Pancreas (tissue), 10 donors: Measurements from ENCODE around the gene TEKTIP1. TPM values are rescaled to one million over a fixed set of nuclear protein-coding genes. Genes with fewer than 3 reads are reported as not detected.

ENCODE experiments used
- ATAC-seq, 4 donors: fragments of 200-7000 bp; cut with Tn5 transposase; one replicate each; pipeline versions ENCODE4 v1.8.0 to v1.9.1; 2020; ENCODE audit warnings: mild to moderate bottlenecking in 4 of 4, moderate library complexity in 4 of 4
- DNase-seq, 6 donors: peaks; one replicate each; pipeline ENCODE4 v3.0.0-alpha.2; 2020
- FAIRE-seq: peaks from 2 replicates; lab custom pipeline; 2012; peaks lifted over from hg19 to GRCh38; lab: Jason Lieb, UNC
- H3K27ac ChIP-seq, 4 donors: fragments of 200-600 bp; sonication (generic); 1 replicate in 3 of 4; 2 replicates in 1 of 4; pipeline versions ENCODE4 v1.5.0 to v1.8.0; 2020
- H3K27me3 ChIP-seq, 4 donors: fragments of 200-600 bp; one replicate each; pipeline ENCODE4 v1.8.0; 2021
- H3K36me3 ChIP-seq, 3 donors: fragments of 200-600 bp; sonication (generic) in 1 of 3; one replicate each; pipeline versions ENCODE4 v1.5.0 to v1.8.0; 2020 to 2021
- H3K4me1 ChIP-seq, 3 donors: fragments of 200-600 bp; one replicate each; pipeline ENCODE4 v1.8.0; 2021
- H3K4me3 ChIP-seq, 4 donors: fragments of 200-600 bp; sonication (generic) in 2 of 4; one replicate each; pipeline versions ENCODE4 v1.5.0 to v1.8.0; 2020 to 2021
- H3K9me3 ChIP-seq, 4 donors: fragments of 200-600 bp; one replicate each; pipeline ENCODE4 v1.8.0; 2021
- WGBS, 2 donors: extraction: QIAGEN DNeasy Blood & Tissue Kit; methylation state at CpG; one replicate each; pipeline ENCODE4 v1.1.7; 2013; 5-methylcytosine and 5-hydroxymethylcytosine counted together
- intact Hi-C, 3 donors: fragments of 100-400 bp; cut with DNase I; formaldehyde crosslinking; loops; one replicate each; pipeline versions ENCODE4 v1.11.1 to v1.14.2; 2022
- polyA plus RNA-seq, 2 donors: library from polyadenylated mRNA; stranded (reverse); fragments of 200-250 nt; gene quantifications; one replicate each; pipeline ENCODE4 v1.2.3, GENCODE V29; 2013
- total RNA-seq, 6 donors: library from RNA; stranded (reverse); fragmentation: NEBNext Ultra II Directional in 4 of 6; extraction: Animal tissue kit (Norgen Biotek cat#: 25700) in 4 of 6; gene quantifications; one replicate each; pipeline versions ENCODE4 v1.2.1 to v1.2.4, GENCODE V29; 2021 to 2023
- TF ChIP-seq, protein P1 (sequence below), 4 donors: fragments of 200-600 bp; sonication (generic) in 3 of 4; IDR thresholded peaks; one replicate each; pipeline versions ENCODE4 v1.5.0 to v1.8.0; 2021; ENCODE audit warnings: antibody characterized with exemption in 4 of 4
- donor health status: healthy with polysubstance abuse.
- donor health status: DM: no; HTN: no; CAD: no; lungs with moderate emphysema.
- donor health status: DM: no; HTN: no; CAD: no.
- donor health status: control.
- donor health status: control.
- donor health status: Bipolar disorder and iron deficiency.
- donor health status: DM: yes; HTN: yes; CAD: no.
- donor health status: DM: no; HTN: no; CAD: no.
- donor health status: DM: no; HTN: no; CAD: no.
- donor health status: DM: yes; HTN: yes; CAD: no.

Gene TEKTIP1
- total and polyA plus RNA-seq, 8 donors = 0.73 to 5.6 (median 2.3) TPM

DNA sequence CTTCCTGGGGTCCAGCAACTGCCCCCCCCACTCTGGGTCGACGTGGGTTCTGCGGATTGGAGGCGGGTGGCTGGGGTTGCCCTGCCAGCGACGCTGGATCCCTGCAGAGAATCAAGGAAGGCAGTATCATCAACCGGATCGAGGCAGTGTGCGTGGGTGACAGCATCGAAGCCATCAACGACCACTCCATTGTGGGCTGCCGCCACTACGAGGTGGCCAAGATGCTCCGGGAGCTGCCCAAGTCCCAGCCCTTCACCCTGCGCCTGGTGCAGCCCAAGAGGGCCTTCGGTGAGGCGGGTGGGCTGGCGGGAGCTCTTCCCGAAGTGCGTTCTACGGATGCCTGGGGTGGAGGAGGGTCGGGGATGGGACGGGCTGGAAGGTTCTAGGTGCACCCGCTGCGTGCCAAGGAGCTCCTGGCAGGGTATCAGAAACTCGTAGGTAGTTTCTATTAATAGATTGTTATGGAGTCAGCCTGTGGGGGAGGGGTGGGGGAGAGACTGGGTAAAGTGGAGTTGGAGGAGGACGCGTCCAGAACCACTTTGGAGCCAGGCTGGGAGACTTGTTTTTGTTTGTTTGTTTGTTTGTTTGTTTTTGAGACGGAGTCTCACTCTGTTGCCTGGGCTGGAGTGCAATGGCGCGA lies 47.9 kb downstream of the TEKTIP1 start:
- no peak overlapping the region for H3K27ac ChIP-seq
- no peak for FAIRE-seq

GRCh38 chr19:3589439-3589838 lies 50.5 kb downstream of the TEKTIP1 start:
- intact Hi-C loops = no loop called here
- FAIRE-seq = no peak
- TF ChIP-seq, protein P1, sequence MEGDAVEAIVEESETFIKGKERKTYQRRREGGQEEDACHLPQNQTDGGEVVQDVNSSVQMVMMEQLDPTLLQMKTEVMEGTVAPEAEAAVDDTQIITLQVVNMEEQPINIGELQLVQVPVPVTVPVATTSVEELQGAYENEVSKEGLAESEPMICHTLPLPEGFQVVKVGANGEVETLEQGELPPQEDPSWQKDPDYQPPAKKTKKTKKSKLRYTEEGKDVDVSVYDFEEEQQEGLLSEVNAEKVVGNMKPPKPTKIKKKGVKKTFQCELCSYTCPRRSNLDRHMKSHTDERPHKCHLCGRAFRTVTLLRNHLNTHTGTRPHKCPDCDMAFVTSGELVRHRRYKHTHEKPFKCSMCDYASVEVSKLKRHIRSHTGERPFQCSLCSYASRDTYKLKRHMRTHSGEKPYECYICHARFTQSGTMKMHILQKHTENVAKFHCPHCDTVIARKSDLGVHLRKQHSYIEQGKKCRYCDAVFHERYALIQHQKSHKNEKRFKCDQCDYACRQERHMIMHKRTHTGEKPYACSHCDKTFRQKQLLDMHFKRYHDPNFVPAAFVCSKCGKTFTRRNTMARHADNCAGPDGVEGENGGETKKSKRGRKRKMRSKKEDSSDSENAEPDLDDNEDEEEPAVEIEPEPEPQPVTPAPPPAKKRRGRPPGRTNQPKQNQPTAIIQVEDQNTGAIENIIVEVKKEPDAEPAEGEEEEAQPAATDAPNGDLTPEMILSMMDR (IDR thresholded peaks at IDR 0.05) = no peak
- Histone ChIP-seq H3K27me3 (peaks cover 0 to 8% (median 0%) of the 10 kb centered on the region in 4 donors), H3K27ac (no peak overlapping the region), H3K4me3 (no peak overlapping the region), H3K9me3 (no peaks in the 10 kb centered on the region), H3K36me3 (no peaks in the 10 kb centered on the region), H3K4me1 (no peaks in the 10 kb centered on the region)
- ATAC-seq = no peak
- DNase-seq = peak in 1 of 6 donors; percentile 11
- WGBS, 2 donors = 67 to 68% methylated on average over 11 of the region's 11 CpGs

More for the DNA sequence above, 47.9 kb downstream of the TEKTIP1 start:
- intact Hi-C loops = no loop called here
- H3K4me1 ChIP-seq = no peaks in the 10 kb centered on the region
- no peaks in the 10 kb centered on the region for H3K36me3 ChIP-seq
- peaks cover 0 to 8% (median 0%) of the 10 kb centered on the region in 4 donors for H3K27me3 ChIP-seq
- TF ChIP-seq, protein P1 (IDR thresholded peaks at IDR 0.05) = no peak
- H3K9me3 ChIP-seq = no peaks in the 10 kb centered on the region
- ATAC-seq (peak; percentile 45 to 78 (median 73)), DNase-seq (peak in 4 of 6 donors; percentile 35 to 61 (median 52))
- 44 to 49% methylated on average over 31 of the region's 31 CpGs for WGBS, 2 donors
- no peak overlapping the region for H3K4me3 ChIP-seq

GRCh38 chr19:3589949-3590348 lies 51.0 kb downstream of the TEKTIP1 start:
- Histone ChIP-seq H3K9me3 (no peaks in the 10 kb centered on the region), H3K4me1 (no peaks in the 10 kb centered on the region), H3K27ac (no peak overlapping the region), H3K36me3 (no peaks in the 10 kb centered on the region), H3K4me3 (no peak overlapping the region), H3K27me3 (peaks cover 0 to 8% (median 0%) of the 10 kb centered on the region in 4 donors)
- no peak for ATAC-seq
- TF ChIP-seq, protein P1 (IDR thresholded peaks at IDR 0.05) = no peak
- no peak for FAIRE-seq
- intact Hi-C loops = no loop called here
- DNase-seq = no peak
- WGBS, 2 donors = 88 to 93% methylated on average over 22 of the region's 22 CpGs

DNA sequence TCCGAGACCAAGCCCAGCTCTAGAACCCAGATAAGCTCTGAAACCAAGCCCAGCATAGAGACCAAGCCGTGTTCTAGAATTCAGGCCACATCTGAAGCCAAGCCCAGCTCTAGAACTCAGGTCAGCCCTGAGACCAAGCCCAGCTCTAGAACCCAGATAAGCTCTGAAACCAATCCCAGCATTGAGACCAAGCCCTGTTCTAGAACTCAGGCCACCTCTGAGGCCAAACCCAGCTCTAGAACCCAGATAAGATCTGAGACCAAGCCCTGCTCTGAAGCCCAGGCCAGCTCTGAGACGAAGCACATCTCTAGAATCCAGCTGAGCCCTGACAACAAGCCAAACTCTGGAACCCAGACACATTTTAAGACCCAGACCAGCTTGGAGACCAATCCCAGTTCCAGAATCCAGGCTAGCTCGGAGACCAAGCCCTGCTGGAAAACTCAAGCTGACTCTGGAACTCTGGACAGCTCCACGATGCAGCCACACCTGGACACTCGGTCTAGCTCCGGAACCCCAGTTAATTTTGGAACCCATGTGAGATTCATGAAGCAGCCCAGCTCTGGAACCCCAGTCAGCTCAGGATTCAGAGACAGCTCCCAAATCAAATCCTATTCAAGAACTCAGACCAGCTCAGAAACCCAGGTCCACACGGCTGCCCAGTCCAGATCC lies 52.2 kb downstream of the TEKTIP1 start:
- ATAC-seq (no peak), DNase-seq (no peak), FAIRE-seq (no peak)
- 89 to 91% methylated on average over 8 of the region's 8 CpGs for WGBS, 2 donors
- Histone ChIP-seq H3K4me3 (no peak overlapping the region), H3K9me3 (no peaks in the 10 kb centered on the region), H3K27ac (no peak overlapping the region), H3K27me3 (peaks cover 0 to 2% (median 0%) of the 10 kb centered on the region in 4 donors), H3K4me1 (no peaks in the 10 kb centered on the region), H3K36me3 (no peaks in the 10 kb centered on the region)
- TF ChIP-seq, protein P1 (IDR thresholded peaks at IDR 0.05) = no peak
- intact Hi-C loops = no loop called here
